Osteocyte (in vitro differentiated cells): ENCODE data around the gene APCDD1L. TPM values are rescaled to one million over a fixed set of nuclear protein-coding genes. Genes with fewer than 3 reads are reported as not detected.

ENCODE experiments used
- DNase-seq: peaks from one replicate; pipeline ENCODE4 v3.0.0; 2021; ENCODE audit warnings: mixed read lengths; ENCODE audit not compliant: unreplicated experiment; ENCODE audit errors: extremely low spot score
- H3K27ac Mint-ChIP-seq: one replicate; pipeline ENCODE4 v1.8.0; 2021; ENCODE audit warnings: mild to moderate bottlenecking, mixed read lengths; ENCODE audit not compliant: unreplicated experiment
- H3K27me3 Mint-ChIP-seq: one replicate; pipeline ENCODE4 v1.8.0; 2021; ENCODE audit warnings: mixed read lengths; ENCODE audit not compliant: unreplicated experiment
- H3K36me3 Mint-ChIP-seq: one replicate; pipeline ENCODE4 v1.8.0; 2021; ENCODE audit warnings: mixed read lengths; ENCODE audit not compliant: unreplicated experiment
- H3K4me1 Mint-ChIP-seq: one replicate; pipeline ENCODE4 v1.8.0; 2021; ENCODE audit warnings: mixed read lengths; ENCODE audit not compliant: unreplicated experiment
- H3K4me3 Mint-ChIP-seq: one replicate; pipeline ENCODE4 v1.8.0; 2021; ENCODE audit warnings: mild to moderate bottlenecking, moderate library complexity, mixed read lengths; ENCODE audit not compliant: unreplicated experiment
- H3K9me3 Mint-ChIP-seq: one replicate; pipeline ENCODE4 v1.8.0; 2021; ENCODE audit warnings: mixed read lengths; ENCODE audit not compliant: unreplicated experiment
- total RNA-seq: library from RNA; stranded (reverse); gene quantifications from 2 replicates; pipeline ENCODE4 v1.2.1, GENCODE V29; 2021
- TF ChIP-seq, protein P1 (sequence below): fragments of 200-600 bp; sonication (generic); IDR thresholded peaks from 2 replicates; pipeline ENCODE4 v1.5.0; 2021; ENCODE audit warnings: antibody characterized with exemption, mild to moderate bottlenecking, moderate library complexity

Gene APCDD1L
- total RNA-seq, 1 donor from 2014 or later: 3.1 TPM

GRCh38 chr20:58497076-58497641, 18.0 kb downstream of the APCDD1L start:
- no peak overlapping the region for H3K27ac Mint-ChIP-seq
- peaks cover 2% of the 10 kb centered on the region for H3K36me3 Mint-ChIP-seq
- no peak for DNase-seq
- TF ChIP-seq, protein P1, sequence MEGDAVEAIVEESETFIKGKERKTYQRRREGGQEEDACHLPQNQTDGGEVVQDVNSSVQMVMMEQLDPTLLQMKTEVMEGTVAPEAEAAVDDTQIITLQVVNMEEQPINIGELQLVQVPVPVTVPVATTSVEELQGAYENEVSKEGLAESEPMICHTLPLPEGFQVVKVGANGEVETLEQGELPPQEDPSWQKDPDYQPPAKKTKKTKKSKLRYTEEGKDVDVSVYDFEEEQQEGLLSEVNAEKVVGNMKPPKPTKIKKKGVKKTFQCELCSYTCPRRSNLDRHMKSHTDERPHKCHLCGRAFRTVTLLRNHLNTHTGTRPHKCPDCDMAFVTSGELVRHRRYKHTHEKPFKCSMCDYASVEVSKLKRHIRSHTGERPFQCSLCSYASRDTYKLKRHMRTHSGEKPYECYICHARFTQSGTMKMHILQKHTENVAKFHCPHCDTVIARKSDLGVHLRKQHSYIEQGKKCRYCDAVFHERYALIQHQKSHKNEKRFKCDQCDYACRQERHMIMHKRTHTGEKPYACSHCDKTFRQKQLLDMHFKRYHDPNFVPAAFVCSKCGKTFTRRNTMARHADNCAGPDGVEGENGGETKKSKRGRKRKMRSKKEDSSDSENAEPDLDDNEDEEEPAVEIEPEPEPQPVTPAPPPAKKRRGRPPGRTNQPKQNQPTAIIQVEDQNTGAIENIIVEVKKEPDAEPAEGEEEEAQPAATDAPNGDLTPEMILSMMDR: no peak
- H3K27me3 Mint-ChIP-seq: peaks cover 3% of the 10 kb centered on the region
- no peaks in the 10 kb centered on the region for H3K9me3 Mint-ChIP-seq
- no peak overlapping the region for H3K4me3 Mint-ChIP-seq
- H3K4me1 Mint-ChIP-seq: no peaks in the 10 kb centered on the region

- TF ChIP-seq, protein P1: no peak
- H3K4me1 Mint-ChIP-seq: no peaks in the 10 kb centered on the region
- DNase-seq: no peak
- no peaks in the 10 kb centered on the region for H3K36me3 Mint-ChIP-seq
- peaks cover 8% of the 10 kb centered on the region for H3K27me3 Mint-ChIP-seq
- no peak overlapping the region for H3K27ac Mint-ChIP-seq
- H3K4me3 Mint-ChIP-seq: no peak overlapping the region
- H3K9me3 Mint-ChIP-seq: no peaks in the 10 kb centered on the region
Observed at GRCh38 chr20:58496429-58496769, 18.8 kb downstream of the APCDD1L start.

- Mint-ChIP-seq H3K27ac (no peak overlapping the region), H3K36me3 (no peaks in the 10 kb centered on the region), H3K27me3 (peaks cover 12% of the 10 kb centered on the region), H3K4me1 (no peaks in the 10 kb centered on the region), H3K4me3 (no peak overlapping the region), H3K9me3 (no peaks in the 10 kb centered on the region)
- DNase-seq: no peak
- TF ChIP-seq, protein P1: no peak
Observed at GRCh38 chr20:58495623-58496428, 19.4 kb downstream of the APCDD1L start.

DNA sequence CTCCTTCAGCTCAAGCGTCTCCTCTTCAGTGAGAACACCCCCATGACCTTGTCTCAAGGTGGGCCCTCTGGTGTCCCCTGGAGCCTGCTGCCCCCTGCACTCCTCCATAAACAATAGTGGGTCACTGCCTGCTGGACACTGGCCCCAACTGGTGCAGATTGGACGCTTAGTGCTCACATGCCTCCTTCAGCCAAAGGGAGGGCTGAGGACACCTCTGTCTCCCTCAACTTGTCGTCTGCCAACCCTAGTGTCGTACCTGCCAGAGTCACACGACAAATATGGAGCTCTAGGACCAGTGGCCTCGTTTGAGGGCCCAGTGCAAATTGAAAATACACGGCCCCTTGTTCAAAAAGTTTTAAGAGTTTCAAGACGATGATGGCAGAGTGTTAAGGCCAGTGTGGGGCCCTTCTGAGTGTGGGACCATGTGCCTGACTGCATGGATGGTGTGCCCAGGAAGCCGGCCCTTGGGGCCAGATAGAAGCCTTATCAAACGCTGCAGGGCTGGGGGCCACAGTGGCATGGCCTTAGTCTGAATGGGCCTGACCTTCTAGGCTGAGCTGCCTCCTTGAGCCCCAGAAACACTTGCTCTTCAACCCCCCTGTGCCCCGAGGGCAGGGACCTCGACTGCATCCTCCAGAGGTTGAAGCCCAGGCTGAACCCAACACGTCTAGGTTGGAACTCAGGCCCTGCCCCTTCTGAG, 20.1 kb downstream of the APCDD1L start:
- no peak overlapping the region for H3K27ac Mint-ChIP-seq
- H3K27me3 Mint-ChIP-seq: peaks cover 15% of the 10 kb centered on the region
- H3K36me3 Mint-ChIP-seq: no peaks in the 10 kb centered on the region
- DNase-seq: no peak
- no peak overlapping the region for H3K4me3 Mint-ChIP-seq
- peaks cover 5% of the 10 kb centered on the region for H3K9me3 Mint-ChIP-seq
- no peaks in the 10 kb centered on the region for H3K4me1 Mint-ChIP-seq
- TF ChIP-seq, protein P1: no peak
